HepG2 (cell line): ENCODE results near the gene HKDC1. TPM values are rescaled to one million over a fixed set of nuclear protein-coding genes. Genes with fewer than 3 reads are reported as not detected.

Experiments
- FUBP1 ChIP-seq: sonication (generic); formaldehyde crosslinking; IDR thresholded peaks from 2 replicates; pipeline ENCODE4 v1.5.1; 2020; ENCODE audit warnings: missing genetic modification reagents, mild to moderate bottlenecking, borderline replicate concordance
- GATA4 ChIP-seq: sonication (generic); IDR thresholded peaks from 2 replicates; pipeline ENCODE4 v1.6.1; 2016; ENCODE audit warnings: antibody characterized with exemption, low read depth, borderline replicate concordance
- GMEB1 ChIP-seq: sonication (generic); formaldehyde crosslinking; IDR thresholded peaks from 2 replicates; pipeline ENCODE4 v1.5.1; 2020; ENCODE audit warnings: missing genetic modification reagents, mild to moderate bottlenecking, borderline replicate concordance
- MTA3 ChIP-seq: sonication (generic); formaldehyde crosslinking; IDR thresholded peaks from 2 replicates; pipeline ENCODE4 v1.4.0; 2020; ENCODE audit warnings: missing genetic modification reagents
- SMAD1 ChIP-seq: sonication (generic); formaldehyde crosslinking; IDR thresholded peaks from 2 replicates; pipeline ENCODE4 v1.4.0; 2020; ENCODE audit warnings: missing genetic modification reagents, low read depth, mild to moderate bottlenecking, borderline replicate concordance
- SMARCC2 ChIP-seq: fragments of 450-650 bp; IDR thresholded peaks from 2 replicates; pipeline ENCODE4 v1.6.1; 2017; ENCODE audit warnings: antibody characterized with exemption, mild to moderate bottlenecking
- SMC3 ChIP-seq: IDR thresholded peaks from 2 replicates; pipeline ENCODE4 v1.6.1; 2011; ENCODE audit warnings: low read length, improper control_type of control experiment
- SRF ChIP-seq: IDR thresholded peaks from 2 replicates; pipeline ENCODE4 v1.6.1; 2011; ENCODE audit warnings: mild to moderate bottlenecking, low read depth, low read length, moderate library complexity
- STAT6 ChIP-seq: sonication (generic); formaldehyde crosslinking; IDR thresholded peaks from 2 replicates; pipeline ENCODE4 v1.4.0; 2020; ENCODE audit warnings: missing genetic modification reagents, mild to moderate bottlenecking, borderline replicate concordance
- TCF7 ChIP-seq: sonication (generic); IDR thresholded peaks from 2 replicates; pipeline ENCODE4 v1.6.1; 2016; ENCODE audit warnings: antibody characterized with exemption, low read depth
- TRIM24 ChIP-seq: sonication (generic); formaldehyde crosslinking; IDR thresholded peaks from 2 replicates; pipeline ENCODE4 v1.8.0; 2022; ENCODE audit warnings: mild to moderate bottlenecking, missing genetic modification reagents
- ZNF180 ChIP-seq: sonication (generic); formaldehyde crosslinking; IDR thresholded peaks from 2 replicates; pipeline ENCODE4 v1.4.0; 2020; ENCODE audit warnings: low read depth, missing genetic modification reagents, borderline replicate concordance
- ZNF253 ChIP-seq: sonication (generic); formaldehyde crosslinking; IDR thresholded peaks from 2 replicates; pipeline ENCODE4 v1.8.0; 2022; ENCODE audit warnings: mild to moderate bottlenecking, missing genetic modification reagents, borderline replicate concordance
- ZNF329 ChIP-seq: sonication (generic); formaldehyde crosslinking; IDR thresholded peaks from 2 replicates; pipeline ENCODE4 v1.9.0; 2021; ENCODE audit warnings: low read depth, mild to moderate bottlenecking, missing genetic modification reagents
- ZNF446 ChIP-seq: sonication (generic); formaldehyde crosslinking; IDR thresholded peaks from 2 replicates; pipeline ENCODE4 v1.5.0; 2020; ENCODE audit warnings: mild to moderate bottlenecking, missing genetic modification reagents
- ZNF557 ChIP-seq: sonication (generic); formaldehyde crosslinking; IDR thresholded peaks from 2 replicates; pipeline ENCODE4 v1.4.0; 2020; ENCODE audit warnings: missing genetic modification reagents
- ZNF776 ChIP-seq: sonication (generic); formaldehyde crosslinking; IDR thresholded peaks from 2 replicates; pipeline ENCODE4 v1.4.0; 2020; ENCODE audit warnings: mild to moderate bottlenecking, missing genetic modification reagents
- ZNF878 ChIP-seq: sonication (generic); formaldehyde crosslinking; IDR thresholded peaks from 2 replicates; pipeline ENCODE4 v1.8.1; 2023; ENCODE audit warnings: mild to moderate bottlenecking, missing genetic modification reagents, moderate library complexity
- ZNF879 ChIP-seq: sonication (generic); formaldehyde crosslinking; IDR thresholded peaks from 2 replicates; pipeline ENCODE4 v1.8.1; 2023; ENCODE audit warnings: missing genetic modification reagents
- ZNF891 ChIP-seq: sonication (generic); formaldehyde crosslinking; IDR thresholded peaks from 2 replicates; pipeline ENCODE4 v1.5.0; 2020; ENCODE audit warnings: mild to moderate bottlenecking, missing genetic modification reagents
- ZXDC ChIP-seq: sonication (generic); formaldehyde crosslinking; IDR thresholded peaks from 2 replicates; pipeline ENCODE4 v1.5.0; 2020; ENCODE audit warnings: mild to moderate bottlenecking, missing genetic modification reagents
- polyA plus RNA-seq, 8 experiments: library from polyadenylated mRNA; depleted of rRNA in 3 of 8; stranded (reverse) in 7 of 8; unstranded in 1 of 8; fragments of >200 nt; fragmentation: Illumina TruSeq in 4 of 8; extraction: Trizol in 4 of 8; gene quantifications; 2 replicates each; pipeline versions ENCODE4 v1.2.1 to v1.2.3, GENCODE V29; 2011 to 2016; ENCODE audit warnings: low read depth in 4 of 8, missing spikeins in 1 of 8, mixed read lengths in 1 of 8; ENCODE audit not compliant: insufficient read depth in 1 of 8
- total RNA-seq, 5 experiments: library from RNA; depleted of rRNA; stranded (reverse); fragments of >200 nt; fragmentation: Illumina TruSeq; extraction: Trizol; gene quantifications; 2 replicates each; pipeline ENCODE4 v1.2.3, GENCODE V29; 2016; ENCODE audit warnings: low read depth in 1 of 5

HKDC1 gene
- total and polyA plus RNA-seq, 2 of the 13 experiments (the other 11 are each of a cell fraction or from before 2014, with no cell fraction given), result 8.1 to 12.4 TPM

GRCh38 chr10:69179743-69180524 lies 40.2 kb upstream of the HKDC1 start, which contains the start of gene SUPV3L1 (continued):
- TF ChIP-seq SMAD1 (CRISPR knock-in tag) (no peak), ZNF557 (no peak), ZNF329 (CRISPR knock-in tag) (no peak; the same call in 1 of the 2 replicates), SMARCC2 (no peak), ZXDC (CRISPR knock-in tag) (no peak), GMEB1 (CRISPR knock-in tag) (peak; percentile 75), ZNF446 (no peak), STAT6 (CRISPR knock-in tag) (no peak), SRF (peak; percentile 76; the same call in 1 of the 2 replicates), ZNF776 (CRISPR knock-in tag) (no peak), TRIM24 (CRISPR knock-in tag) (no peak), FUBP1 (CRISPR knock-in tag) (no peak; the same call in 1 of the 2 replicates), ZNF253 (no peak), GATA4 (peak; percentile 57; the same call in 1 of the 2 replicates), TCF7 (no peak), MTA3 (no peak), ZNF180 (no peak), ZNF891 (0 out of 2 replicates have a peak, but pooled peaks have one; percentile 25), SMC3 (no peak), ZNF879 (no peak), ZNF878 (CRISPR knock-in tag) (no peak)
